Coronary artery (tissue), 2 donors: ENCODE data around the gene CMPK2.

Source experiments
- DNase-seq: peaks from one replicate; pipeline ENCODE4 v3.0.0-alpha.2; 2017; ENCODE audit warnings: low spot score
- H3K27ac ChIP-seq, 2 donors: fragments of 200-600 bp; sonication (generic); one replicate each; pipeline ENCODE4 v1.5.1; 2016 to 2019
- H3K4me3 ChIP-seq: fragments of 200-600 bp; sonication (generic); 2 replicates; pipeline ENCODE4 v1.5.1; 2016; ENCODE audit warnings: mild to moderate bottlenecking, moderate library complexity
- TF ChIP-seq, protein P1 (sequence below): fragments of 200-600 bp; sonication (generic); IDR thresholded peaks from one replicate; pipeline ENCODE4 v1.5.1; 2019; ENCODE audit warnings: antibody characterized with exemption

Gene CMPK2

DNA sequence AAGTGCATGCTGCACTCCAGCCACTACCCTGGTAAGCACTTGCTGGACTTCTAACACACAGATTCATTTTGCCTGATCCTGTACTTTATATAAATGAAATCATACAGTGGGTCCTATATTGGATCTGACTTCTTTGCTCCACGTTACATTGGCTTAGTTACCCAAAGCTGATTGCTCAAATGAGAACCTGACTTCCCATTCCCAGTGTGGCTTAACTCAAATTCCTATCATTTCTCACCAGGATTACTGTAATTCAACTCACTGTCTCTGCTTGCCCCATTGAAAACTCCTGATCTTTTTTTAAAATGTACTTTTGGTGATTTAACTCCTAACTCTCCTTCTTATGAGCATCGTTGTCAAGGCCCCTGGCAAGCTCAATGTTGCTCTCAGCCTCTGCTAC is 13.3 kb upstream of the CMPK2 start:
- H3K27ac ChIP-seq: no peak overlapping the region
- H3K4me3 ChIP-seq: no peak overlapping the region
- TF ChIP-seq, protein P1, sequence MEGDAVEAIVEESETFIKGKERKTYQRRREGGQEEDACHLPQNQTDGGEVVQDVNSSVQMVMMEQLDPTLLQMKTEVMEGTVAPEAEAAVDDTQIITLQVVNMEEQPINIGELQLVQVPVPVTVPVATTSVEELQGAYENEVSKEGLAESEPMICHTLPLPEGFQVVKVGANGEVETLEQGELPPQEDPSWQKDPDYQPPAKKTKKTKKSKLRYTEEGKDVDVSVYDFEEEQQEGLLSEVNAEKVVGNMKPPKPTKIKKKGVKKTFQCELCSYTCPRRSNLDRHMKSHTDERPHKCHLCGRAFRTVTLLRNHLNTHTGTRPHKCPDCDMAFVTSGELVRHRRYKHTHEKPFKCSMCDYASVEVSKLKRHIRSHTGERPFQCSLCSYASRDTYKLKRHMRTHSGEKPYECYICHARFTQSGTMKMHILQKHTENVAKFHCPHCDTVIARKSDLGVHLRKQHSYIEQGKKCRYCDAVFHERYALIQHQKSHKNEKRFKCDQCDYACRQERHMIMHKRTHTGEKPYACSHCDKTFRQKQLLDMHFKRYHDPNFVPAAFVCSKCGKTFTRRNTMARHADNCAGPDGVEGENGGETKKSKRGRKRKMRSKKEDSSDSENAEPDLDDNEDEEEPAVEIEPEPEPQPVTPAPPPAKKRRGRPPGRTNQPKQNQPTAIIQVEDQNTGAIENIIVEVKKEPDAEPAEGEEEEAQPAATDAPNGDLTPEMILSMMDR: no peak
- DNase-seq: no peak

DNA sequence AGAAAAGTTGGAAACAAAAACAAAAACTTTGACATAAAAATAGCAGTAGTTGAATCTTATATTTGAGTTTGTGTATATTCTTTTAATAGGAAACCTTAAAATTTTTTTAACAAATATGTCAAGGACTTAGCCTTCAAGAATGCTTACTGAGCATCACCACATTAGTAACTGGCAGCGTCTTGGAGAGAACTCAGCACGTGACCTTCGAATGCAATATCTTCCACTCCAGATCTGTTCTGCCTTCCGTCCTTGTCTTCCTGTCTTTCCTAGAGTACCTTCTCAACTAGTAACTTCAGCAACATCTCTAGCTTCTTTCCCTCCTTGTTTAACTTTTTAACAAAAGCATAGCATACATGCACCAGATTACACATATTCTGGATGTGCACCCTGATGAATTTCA is 12.8 kb upstream of the CMPK2 start:
- Histone ChIP-seq H3K4me3 (no peak overlapping the region), H3K27ac (no peak overlapping the region)
- TF ChIP-seq, protein P1: no peak
- DNase-seq: no peak

DNA sequence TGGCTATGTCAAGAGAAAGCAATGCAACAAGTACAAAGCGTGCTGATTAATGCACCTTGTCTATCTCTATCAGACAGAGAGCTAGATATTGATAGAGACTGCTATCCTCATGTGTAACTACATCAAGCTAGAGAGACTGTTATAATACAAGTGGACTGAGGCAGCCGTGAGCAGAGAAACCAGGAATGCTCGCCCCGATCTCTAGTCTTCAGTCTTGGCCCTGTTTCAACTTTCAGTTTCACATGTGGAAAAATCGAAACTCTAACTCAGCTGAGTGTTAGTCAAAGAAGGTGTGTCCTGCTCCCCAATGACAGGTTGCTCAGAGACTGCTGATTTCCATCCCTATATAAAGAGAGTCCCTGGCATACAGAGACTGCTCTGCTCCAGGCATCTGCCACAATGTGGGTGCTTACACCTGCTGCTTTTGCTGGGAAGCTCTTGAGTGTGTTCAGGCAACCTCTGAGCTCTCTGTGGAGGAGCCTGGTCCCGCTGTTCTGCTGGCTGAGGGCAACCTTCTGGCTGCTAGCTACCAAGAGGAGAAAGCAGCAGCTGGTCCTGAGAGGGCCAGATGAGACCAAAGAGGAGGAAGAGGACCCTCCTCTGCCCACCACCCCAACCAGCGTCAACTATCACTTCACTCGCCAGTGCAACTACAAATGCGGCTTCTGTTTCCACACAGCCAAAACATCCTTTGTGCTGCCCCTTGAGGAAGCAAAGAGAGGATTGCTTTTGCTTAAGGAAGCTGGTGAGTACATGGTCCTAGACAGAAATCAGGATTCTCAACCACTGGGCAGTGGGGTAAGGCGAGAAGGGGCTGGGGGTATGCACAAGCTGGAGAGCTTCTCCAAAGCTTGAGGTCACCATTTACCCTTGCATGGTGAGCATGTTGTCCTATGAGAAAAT is 11.9 kb upstream of the CMPK2 start, which contains the start of gene RSAD2:
Gene RSAD2, plus strand, starts transcription at position 376 of the 903 bp plus-strand sequence. Its CDS starts 24 bp downstream, at position 400.
- TF ChIP-seq, protein P1: peak; percentile 23
- no peak for DNase-seq
- Histone ChIP-seq H3K4me3 (peak within 1 kb of the TSS; percentile 65), H3K27ac (peak within 1 kb of the TSS; percentile 40 to 50)

DNA sequence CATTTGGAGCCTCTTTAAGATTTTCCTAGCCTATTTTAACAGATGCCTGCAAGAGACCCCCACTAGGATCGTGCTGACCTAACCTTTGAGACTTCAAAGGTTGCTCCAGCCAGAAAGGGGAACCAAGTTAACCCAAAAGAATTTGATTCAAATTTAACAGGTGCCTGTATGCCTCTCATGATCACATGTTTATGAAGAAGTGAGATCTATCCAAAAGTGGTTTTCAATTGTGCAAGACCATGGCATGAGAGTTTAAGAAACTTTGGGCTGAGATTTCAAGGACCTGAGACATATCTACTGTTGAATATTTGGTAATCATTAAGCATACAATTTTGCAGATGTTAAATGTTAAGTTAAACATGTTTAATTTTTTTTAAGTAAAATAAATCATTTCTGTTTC is 10.6 kb upstream of the CMPK2 start:
- TF ChIP-seq, protein P1: no peak
- Histone ChIP-seq H3K27ac (no peak overlapping the region), H3K4me3 (no peak overlapping the region)
- DNase-seq: no peak

DNA sequence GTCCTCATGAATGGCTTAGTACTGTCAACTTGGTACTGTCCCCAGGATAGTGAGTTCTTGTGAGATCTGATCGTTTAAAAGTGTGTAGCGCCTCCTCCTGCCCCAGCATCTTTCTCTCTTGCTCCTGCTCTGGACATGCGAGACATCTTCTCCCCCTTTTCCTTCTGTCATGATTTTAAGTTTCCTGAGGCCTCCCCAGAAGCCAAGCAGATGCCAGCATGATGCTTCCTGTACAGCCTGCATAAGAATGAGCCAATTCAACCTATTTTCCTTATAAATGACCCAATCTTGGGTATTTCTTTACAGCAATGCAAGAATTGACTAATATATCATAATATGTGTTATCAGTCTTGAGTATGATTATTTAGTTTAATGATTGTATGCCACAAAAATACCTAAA is 8.3 kb upstream of the CMPK2 start:
- no peak for DNase-seq
- Histone ChIP-seq H3K27ac (no peak overlapping the region), H3K4me3 (no peak overlapping the region)
- TF ChIP-seq, protein P1: no peak

DNA sequence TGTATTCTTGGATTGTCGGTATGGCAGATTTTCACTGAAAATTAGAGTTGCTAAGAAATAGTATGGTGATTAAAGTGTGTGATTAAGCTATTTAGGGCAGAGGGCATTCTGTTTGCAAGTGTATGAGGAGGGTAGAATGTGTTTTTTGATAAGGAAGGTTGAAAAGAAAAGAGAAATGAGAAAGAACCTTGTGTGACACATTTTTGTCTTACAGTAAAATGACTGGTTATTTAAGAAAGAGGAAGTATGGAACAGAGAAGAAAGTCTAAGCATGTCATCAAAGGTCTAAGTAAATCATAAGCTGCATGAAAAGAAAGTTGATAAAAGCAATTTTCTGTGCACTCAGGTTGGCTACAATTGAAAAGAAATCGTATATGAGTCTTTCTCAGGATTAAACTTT is 6.7 kb upstream of the CMPK2 start:
- Histone ChIP-seq H3K27ac (no peak overlapping the region), H3K4me3 (no peak overlapping the region)
- TF ChIP-seq, protein P1: no peak
- DNase-seq: no peak

DNA sequence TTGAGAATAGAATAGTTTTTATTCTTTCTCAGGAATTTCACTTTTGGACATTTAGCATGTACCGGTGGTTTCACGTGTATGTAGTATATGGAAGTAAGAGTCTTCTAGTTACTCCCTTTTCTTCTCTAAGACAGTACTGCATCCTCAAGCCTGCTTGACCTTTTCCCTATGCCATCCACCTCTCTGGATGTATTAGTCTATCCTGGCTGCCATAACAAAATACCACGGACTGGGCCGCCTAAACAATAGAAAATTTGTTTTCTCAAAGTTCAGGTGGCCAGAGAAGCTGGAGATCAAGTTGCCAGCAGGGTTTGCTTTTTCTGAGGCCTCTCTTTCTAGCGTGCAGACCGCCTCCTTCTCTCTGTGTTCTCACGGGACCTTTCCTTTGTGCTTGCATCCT is 1.3 kb upstream of the CMPK2 start:
- Histone ChIP-seq H3K4me3 (no peak overlapping the region), H3K27ac (no peak overlapping the region)
- no peak for DNase-seq
- TF ChIP-seq, protein P1: no peak
